NCI-H1436 (cell line): ENCODE results near the gene UACA.

Source experiments
- DNase-seq: peaks from one replicate; lab custom pipeline; 2025; lab: John Stamatoyannopoulos, UW

UACA gene

GRCh38 chr15:70786996-70787395 lies 23.6 kb upstream of the UACA start:
- no peak for DNase-seq

GRCh38 chr15:70783610-70784022 lies 20.3 kb upstream of the UACA start:
- DNase-seq: no peak

GRCh38 chr15:70783041-70783440 lies 19.7 kb upstream of the UACA start:
- DNase-seq: no peak

- no peak for DNase-seq
Observed at GRCh38 chr15:70781236-70781635, 17.9 kb upstream of the UACA start.

- no peak for DNase-seq
Observed at GRCh38 chr15:70778258-70779076, 15.1 kb upstream of the UACA start.

- DNase-seq: no peak
Observed at GRCh38 chr15:70777170-70777926, 14.0 kb upstream of the UACA start.

GRCh38 chr15:70775160-70775559 lies 11.8 kb upstream of the UACA start:
- DNase-seq: no peak

GRCh38 chr15:70772402-70772801 lies 9.0 kb upstream of the UACA start:
- DNase-seq: no peak

- no peak for DNase-seq
Observed at GRCh38 chr15:70770863-70771262, 7.5 kb upstream of the UACA start.

GRCh38 chr15:70768257-70768883 lies 5.0 kb upstream of the UACA start:
- DNase-seq: no peak

- DNase-seq: no peak
Observed at GRCh38 chr15:70767667-70768066, 4.3 kb upstream of the UACA start.

- no peak for DNase-seq
Observed at GRCh38 chr15:70766597-70766996, 3.2 kb upstream of the UACA start.

GRCh38 chr15:70765504-70766281 lies 2.3 kb upstream of the UACA start:
- DNase-seq: no peak

GRCh38 chr15:70763950-70764730 lies 782 bp upstream of the UACA start:
- DNase-seq: no peak

GRCh38 chr15:70762469-70763119 lies 764 bp downstream of the UACA start:
- no peak for DNase-seq

- no peak for DNase-seq
Observed at GRCh38 chr15:70761931-70762468, 1.4 kb downstream of the UACA start.

- DNase-seq: no peak
Observed at GRCh38 chr15:70761046-70761445, 2.3 kb downstream of the UACA start.

- DNase-seq: no peak
Observed at GRCh38 chr15:70758790-70759462, 4.4 kb downstream of the UACA start.

GRCh38 chr15:70757627-70758026 lies 5.7 kb downstream of the UACA start:
- DNase-seq: no peak

- DNase-seq: no peak
Observed at GRCh38 chr15:70754862-70755261, 8.5 kb downstream of the UACA start.
